ENCODE measurements around the gene RNF144B. TPM values are rescaled to one million over a fixed set of nuclear protein-coding genes. Genes with fewer than 3 reads are reported as not detected.
A peak's percentile ranks its signal among the peaks of the same experiment; 100 is the strongest.

RNF144B gene
- total RNA-seq, 1 experiment from 2014 or later, result 8.1 TPM

DNA sequence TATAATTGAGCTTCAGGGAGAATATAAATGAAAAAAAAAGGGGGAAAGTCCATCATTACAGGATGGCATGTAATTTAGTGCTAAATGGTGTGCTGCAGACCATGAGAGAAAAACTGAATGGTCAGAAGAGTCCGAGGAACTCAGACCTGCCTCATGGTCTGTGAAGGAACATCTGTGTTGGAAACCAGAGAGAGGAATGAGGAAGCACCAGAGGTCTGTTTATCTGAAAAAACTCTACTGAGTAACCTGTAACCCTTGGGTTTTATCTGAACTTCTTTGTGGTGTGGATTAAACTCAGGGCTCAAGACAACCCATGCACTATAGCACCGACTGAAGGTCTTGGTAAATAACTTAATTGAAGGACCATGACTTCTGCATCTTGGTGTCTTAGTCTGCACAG lies 108.1 kb downstream of the RNF144B start:
- no peaks in the 10 kb centered on the region for H3K9me3 ChIP-seq (replicated peaks)
- H3K27me3 ChIP-seq (replicated peaks), result no peaks in the 10 kb centered on the region
- H3K4me3 ChIP-seq, result no peak overlapping the region
- H3K27ac ChIP-seq, result no peak overlapping the region
- no peaks in the 10 kb centered on the region for H3K36me3 ChIP-seq
- DNase-seq (ENCODE audit: low read depth in 1 of 2, low spot score in 2 of 2), result no peak
- H3K4me1 ChIP-seq (replicated peaks), result peaks cover 38% of the 10 kb centered on the region

DNA sequence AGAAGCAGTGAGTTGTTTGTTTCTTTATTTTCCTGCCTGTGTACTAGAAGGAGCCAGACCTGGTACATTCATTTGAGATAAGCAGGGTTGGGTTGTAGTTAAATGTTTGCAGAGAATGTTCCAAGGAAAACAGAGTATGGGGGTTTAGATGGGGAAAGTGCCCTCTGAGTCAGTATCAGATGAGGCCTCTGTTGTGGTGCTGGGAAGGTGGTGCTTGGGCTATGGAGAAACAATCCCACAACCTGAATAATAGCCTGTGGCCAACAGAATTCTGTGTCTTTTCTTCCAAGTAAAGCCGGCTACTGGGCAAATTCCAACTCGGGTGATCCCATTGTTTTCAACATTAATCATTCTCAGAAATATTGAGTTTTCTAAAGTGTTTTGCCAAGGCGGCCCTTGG lies 109.3 kb downstream of the RNF144B start:
- Histone ChIP-seq H3K9me3 (replicated peaks) (no peaks in the 10 kb centered on the region), H3K4me1 (replicated peaks) (peaks cover 25% of the 10 kb centered on the region)
- no peak for DNase-seq (ENCODE audit: low read depth in 1 of 2, low spot score in 2 of 2)

GRCh38 chr6:18497006-18497405 lies 109.9 kb downstream of the RNF144B start:
- Histone ChIP-seq H3K36me3 (no peaks in the 10 kb centered on the region), H3K27me3 (replicated peaks) (no peaks in the 10 kb centered on the region), H3K4me3 (no peak overlapping the region), H3K4me1 (replicated peaks) (peaks cover 20% of the 10 kb centered on the region), H3K27ac (no peak overlapping the region), H3K9me3 (replicated peaks) (no peaks in the 10 kb centered on the region)
- DNase-seq (ENCODE audit: low read depth in 1 of 2, low spot score in 2 of 2), result no peak

More for the DNA sequence above, 109.3 kb downstream of the RNF144B start:
- Histone ChIP-seq H3K36me3 (no peaks in the 10 kb centered on the region), H3K27ac (no peak overlapping the region), H3K4me3 (no peak overlapping the region), H3K27me3 (replicated peaks) (no peaks in the 10 kb centered on the region)

DNA sequence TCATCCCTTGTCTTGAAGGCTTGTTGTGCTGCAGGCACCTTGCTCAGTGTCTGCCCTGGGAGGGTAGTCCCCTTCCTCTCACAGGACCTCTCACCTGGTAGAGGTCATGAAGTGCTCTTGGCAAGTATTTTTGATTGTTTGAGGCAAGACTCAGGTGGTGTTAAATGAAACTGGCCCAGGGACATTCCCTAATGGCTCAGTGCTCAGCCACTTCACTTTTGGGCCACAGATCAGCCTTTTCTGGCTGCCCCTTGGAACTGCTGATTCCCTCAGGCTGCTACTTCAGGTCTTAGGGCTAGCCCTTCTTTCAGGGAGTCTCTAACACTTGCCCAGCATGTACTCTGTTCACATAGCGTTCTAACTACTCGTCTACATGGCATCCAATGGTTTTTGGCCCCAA lies 111.3 kb downstream of the RNF144B start:
- H3K4me1 ChIP-seq (replicated peaks), result peaks cover 18% of the 10 kb centered on the region
- no peak overlapping the region for H3K4me3 ChIP-seq
- no peaks in the 10 kb centered on the region for H3K36me3 ChIP-seq
- H3K27ac ChIP-seq, result no peak overlapping the region
- no peak for DNase-seq (ENCODE audit: low read depth in 1 of 2, low spot score in 2 of 2)
- no peaks in the 10 kb centered on the region for H3K27me3 ChIP-seq (replicated peaks)
- no peaks in the 10 kb centered on the region for H3K9me3 ChIP-seq (replicated peaks)

DNA sequence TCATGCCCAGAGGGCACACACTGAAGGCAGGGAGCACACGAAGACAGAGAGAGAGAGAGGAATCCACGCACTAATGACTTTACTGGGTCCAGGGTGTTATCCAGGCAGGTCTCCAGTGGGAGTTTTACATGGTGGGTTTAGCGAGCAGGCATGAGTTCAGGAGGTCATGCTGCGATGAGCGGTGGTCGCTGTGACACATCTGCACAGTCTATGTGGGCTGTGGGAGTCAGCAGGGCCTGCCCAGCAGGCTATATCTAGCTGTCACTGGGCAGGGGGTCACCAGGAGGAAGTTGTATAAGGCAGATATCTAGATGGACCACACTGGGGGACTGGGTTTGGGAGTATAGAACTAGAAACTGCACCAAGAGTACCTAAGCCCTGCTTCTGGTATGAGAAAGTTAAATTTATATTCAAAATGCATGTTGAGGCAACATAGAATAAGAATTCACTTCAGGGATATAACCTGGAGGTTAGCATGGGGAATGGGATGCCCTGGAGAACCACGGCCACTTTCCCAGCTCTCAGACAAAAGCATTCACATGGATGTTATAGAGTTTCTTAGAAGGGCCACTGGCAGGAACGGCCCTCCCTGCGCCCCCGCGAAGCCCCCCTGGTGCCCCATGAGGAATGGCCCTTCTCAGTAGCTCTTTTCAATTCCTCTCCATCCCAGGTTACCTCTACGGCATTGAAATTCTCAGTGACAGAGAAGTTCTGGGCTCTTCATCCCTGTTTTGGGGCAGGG lies 113.9 kb downstream of the RNF144B start:
- no peaks in the 10 kb centered on the region for H3K27me3 ChIP-seq (replicated peaks)
- DNase-seq (ENCODE audit: low read depth in 1 of 2, low spot score in 2 of 2), result no peak
- no peaks in the 10 kb centered on the region for H3K36me3 ChIP-seq
- no peak overlapping the region for H3K27ac ChIP-seq
- H3K4me3 ChIP-seq, result no peak overlapping the region
- no peaks in the 10 kb centered on the region for H3K9me3 ChIP-seq (replicated peaks)
- H3K4me1 ChIP-seq (replicated peaks), result peaks cover 19% of the 10 kb centered on the region

GRCh38 chr6:18501663-18502013 lies 114.5 kb downstream of the RNF144B start:
- H3K27ac ChIP-seq, result no peak overlapping the region
- peaks cover 19% of the 10 kb centered on the region for H3K4me1 ChIP-seq (replicated peaks)
- H3K27me3 ChIP-seq (replicated peaks), result no peaks in the 10 kb centered on the region
- no peaks in the 10 kb centered on the region for H3K36me3 ChIP-seq
- DNase-seq (ENCODE audit: low read depth in 1 of 2, low spot score in 2 of 2), result no peak
- H3K4me3 ChIP-seq, result no peak overlapping the region
- H3K9me3 ChIP-seq (replicated peaks), result no peaks in the 10 kb centered on the region

DNA sequence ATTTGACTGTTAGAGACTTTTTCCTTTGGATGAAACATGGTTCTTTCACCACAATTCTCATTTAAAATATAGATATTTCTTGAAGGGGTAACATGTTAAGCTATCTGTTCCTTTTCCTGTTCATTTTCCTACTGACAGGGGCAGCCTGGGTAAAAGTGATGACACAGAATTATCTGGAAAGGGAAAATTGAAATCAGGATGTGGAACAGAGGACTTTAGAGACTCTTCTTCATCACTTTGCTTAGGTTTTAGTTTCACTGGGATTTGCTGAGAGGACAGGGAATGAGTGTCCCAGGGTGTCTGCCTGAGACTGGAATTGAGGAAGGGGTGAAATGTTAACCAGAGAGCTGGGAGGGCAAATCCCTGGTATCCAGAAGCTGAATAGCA lies 116.0 kb downstream of the RNF144B start:
- no peak for DNase-seq (ENCODE audit: low read depth in 1 of 2, low spot score in 2 of 2)
- Histone ChIP-seq H3K27me3 (replicated peaks) (no peaks in the 10 kb centered on the region), H3K4me3 (no peak overlapping the region), H3K9me3 (replicated peaks) (no peaks in the 10 kb centered on the region), H3K4me1 (replicated peaks) (peaks cover 20% of the 10 kb centered on the region), H3K27ac (peak overlapping the region; percentile 32; the same call in 1 of the 2 replicates), H3K36me3 (no peaks in the 10 kb centered on the region)

DNA sequence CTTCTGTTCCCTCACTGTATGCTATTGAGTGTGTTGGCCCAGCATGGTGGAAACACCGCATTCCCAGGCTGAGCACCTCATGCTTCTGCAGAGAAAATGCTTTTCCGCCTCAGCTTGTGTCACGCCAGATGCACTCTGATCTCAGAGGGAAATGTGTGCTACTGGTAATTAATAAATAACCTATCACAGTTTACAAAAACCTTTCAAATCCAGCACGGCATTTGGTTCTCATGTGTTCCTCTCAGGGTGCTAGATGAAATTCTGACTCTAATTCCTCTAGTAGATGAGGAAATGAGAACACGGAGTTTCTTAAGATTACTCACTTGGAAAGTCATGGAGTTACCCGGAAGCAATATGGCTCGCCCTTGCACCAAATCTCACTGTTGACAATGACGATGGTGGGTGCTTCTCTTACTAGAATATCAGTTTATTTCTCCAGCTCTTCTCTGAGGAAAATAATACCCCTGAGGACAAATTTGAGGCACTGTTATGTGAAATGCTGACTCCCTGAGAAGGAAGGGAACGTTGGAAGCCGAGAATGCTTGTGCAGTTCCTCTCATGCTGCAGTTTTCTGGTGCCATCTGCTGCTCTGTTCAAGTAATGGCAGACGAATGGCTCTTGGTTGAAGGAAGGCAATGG lies 116.6 kb downstream of the RNF144B start:
- DNase-seq (ENCODE audit: low read depth in 1 of 2, low spot score in 2 of 2), result peak; percentile 74 to 83
- peak overlapping the region; percentile 32 for H3K27ac ChIP-seq
- H3K4me3 ChIP-seq, result peak overlapping the region; percentile 7; the same call in 1 of the 2 replicates

GRCh38 chr6:18504232-18504596 lies 117.1 kb downstream of the RNF144B start:
- Histone ChIP-seq H3K27me3 (replicated peaks) (no peaks in the 10 kb centered on the region), H3K9me3 (replicated peaks) (no peaks in the 10 kb centered on the region), H3K27ac (no peak overlapping the region), H3K4me1 (replicated peaks) (peaks cover 20% of the 10 kb centered on the region), H3K4me3 (no peak overlapping the region), H3K36me3 (no peaks in the 10 kb centered on the region)
- no peak for DNase-seq (ENCODE audit: low read depth in 1 of 2, low spot score in 2 of 2)

More for the DNA sequence above, 116.6 kb downstream of the RNF144B start:
- H3K4me1 ChIP-seq (replicated peaks), result peaks cover 20% of the 10 kb centered on the region
- H3K27me3 ChIP-seq (replicated peaks), result no peaks in the 10 kb centered on the region
- H3K9me3 ChIP-seq (replicated peaks), result no peaks in the 10 kb centered on the region
- H3K36me3 ChIP-seq, result no peaks in the 10 kb centered on the region

- Histone ChIP-seq H3K27me3 (replicated peaks) (no peaks in the 10 kb centered on the region), H3K4me3 (no peak overlapping the region), H3K27ac (no peak overlapping the region), H3K9me3 (replicated peaks) (no peaks in the 10 kb centered on the region), H3K36me3 (no peaks in the 10 kb centered on the region), H3K4me1 (replicated peaks) (peaks cover 20% of the 10 kb centered on the region)
- peak; percentile 54 to 55 for DNase-seq (ENCODE audit: low read depth in 1 of 2, low spot score in 2 of 2)
Measured at GRCh38 chr6:18506382-18507017, 119.3 kb downstream of the RNF144B start.

GRCh38 chr6:18507018-18507415 lies 119.9 kb downstream of the RNF144B start:
- Histone ChIP-seq H3K9me3 (replicated peaks) (no peaks in the 10 kb centered on the region), H3K4me3 (no peak overlapping the region), H3K36me3 (no peaks in the 10 kb centered on the region), H3K4me1 (replicated peaks) (peaks cover 20% of the 10 kb centered on the region), H3K27ac (no peak overlapping the region), H3K27me3 (replicated peaks) (no peaks in the 10 kb centered on the region)
- DNase-seq (ENCODE audit: low read depth in 1 of 2, low spot score in 2 of 2), result no peak

- Histone ChIP-seq H3K27me3 (replicated peaks) (no peaks in the 10 kb centered on the region), H3K36me3 (no peaks in the 10 kb centered on the region), H3K9me3 (replicated peaks) (no peaks in the 10 kb centered on the region), H3K4me3 (no peak overlapping the region), H3K27ac (no peak overlapping the region), H3K4me1 (replicated peaks) (peaks cover 20% of the 10 kb centered on the region)
- no peak for DNase-seq (ENCODE audit: low read depth in 1 of 2, low spot score in 2 of 2)
Measured at GRCh38 chr6:18507561-18507960, 120.4 kb downstream of the RNF144B start.

DNA sequence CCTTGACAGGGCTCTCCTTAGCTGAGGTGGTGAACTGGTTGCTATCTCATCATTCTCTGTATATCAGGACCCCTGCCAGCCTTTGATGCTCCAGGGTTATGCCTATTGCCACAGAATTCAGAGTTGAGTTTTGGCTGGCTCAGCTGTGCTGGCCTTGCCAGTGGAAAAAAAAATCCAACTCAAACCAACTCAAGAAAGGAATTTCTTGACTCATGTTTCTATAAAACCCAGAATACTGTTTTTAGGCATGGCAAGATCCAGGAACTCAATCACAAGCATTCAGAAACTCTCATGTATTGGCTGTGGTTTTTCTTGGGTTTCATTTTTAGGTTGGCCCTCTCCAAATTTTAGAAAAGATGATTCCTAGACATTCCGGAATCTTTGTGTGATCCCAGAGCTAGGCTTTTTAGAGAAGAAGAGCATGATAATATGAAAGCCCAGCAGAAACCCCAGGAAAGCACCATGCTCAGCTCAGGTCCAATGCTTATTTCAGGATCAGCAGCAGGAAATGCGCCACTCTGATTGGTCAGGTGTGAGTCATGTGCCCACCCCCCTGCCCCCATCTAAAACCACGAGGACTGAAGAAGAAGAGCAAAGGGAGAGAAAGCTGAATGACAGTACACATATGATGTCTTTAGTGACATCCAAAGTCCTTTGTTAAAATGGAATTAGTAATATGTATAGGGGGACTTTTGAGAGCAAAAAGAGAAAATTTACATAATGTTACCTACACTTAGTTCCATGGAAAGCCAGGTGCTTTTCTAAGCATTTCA lies 122.9 kb downstream of the RNF144B start:
- H3K27ac ChIP-seq, result no peak overlapping the region
- DNase-seq (ENCODE audit: low read depth in 1 of 2, low spot score in 2 of 2), result no peak
- no peaks in the 10 kb centered on the region for H3K9me3 ChIP-seq (replicated peaks)
- peaks cover 13% of the 10 kb centered on the region for H3K4me1 ChIP-seq (replicated peaks)
- H3K4me3 ChIP-seq, result no peak overlapping the region
- no peaks in the 10 kb centered on the region for H3K36me3 ChIP-seq
- H3K27me3 ChIP-seq (replicated peaks), result no peaks in the 10 kb centered on the region

DNA sequence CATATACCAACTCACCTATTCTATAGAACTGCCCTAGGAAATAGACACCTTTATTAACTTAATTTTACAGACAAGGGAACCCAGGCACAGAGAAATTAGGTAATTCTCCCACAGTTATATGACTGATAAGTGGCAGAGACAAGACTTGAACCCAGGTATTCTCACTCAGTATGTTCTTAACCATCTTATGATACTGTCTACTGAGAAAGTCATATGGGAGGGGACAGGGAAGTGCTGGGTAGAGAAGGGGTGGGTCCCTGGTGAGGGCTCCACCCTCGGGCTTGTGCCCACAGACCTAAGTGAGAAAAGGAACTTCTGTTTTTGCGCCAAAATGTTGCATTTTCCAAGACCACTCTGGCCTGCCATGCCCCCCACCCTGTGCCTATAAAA lies 123.5 kb downstream of the RNF144B start:
- H3K27me3 ChIP-seq (replicated peaks), result no peaks in the 10 kb centered on the region
- H3K4me1 ChIP-seq (replicated peaks), result peaks cover 16% of the 10 kb centered on the region
- H3K36me3 ChIP-seq, result no peaks in the 10 kb centered on the region
- DNase-seq (ENCODE audit: low read depth in 1 of 2, low spot score in 2 of 2), result no peak
- H3K4me3 ChIP-seq, result no peak overlapping the region
- H3K9me3 ChIP-seq (replicated peaks), result no peaks in the 10 kb centered on the region
- no peak overlapping the region for H3K27ac ChIP-seq
